GM19468 (cell line): Measurements from ENCODE around the gene TUBA3E.
"Not testable (repeated sequence)": the region's sequence is repeated elsewhere in the genome, so short reads cannot be mapped to it uniquely, and the experiment has no call there.

ENCODE experiments used
- ATAC-seq: cut with Tn5 transposase; IDR thresholded peaks from one replicate; pipeline ENCODE4 v1.9.1; 2021; ENCODE audit warnings: mild to moderate bottlenecking, moderate library complexity, moderate number of reproducible peaks; ENCODE audit not compliant: unreplicated experiment; ENCODE audit errors: extremely low read depth

The TUBA3E gene

DNA sequence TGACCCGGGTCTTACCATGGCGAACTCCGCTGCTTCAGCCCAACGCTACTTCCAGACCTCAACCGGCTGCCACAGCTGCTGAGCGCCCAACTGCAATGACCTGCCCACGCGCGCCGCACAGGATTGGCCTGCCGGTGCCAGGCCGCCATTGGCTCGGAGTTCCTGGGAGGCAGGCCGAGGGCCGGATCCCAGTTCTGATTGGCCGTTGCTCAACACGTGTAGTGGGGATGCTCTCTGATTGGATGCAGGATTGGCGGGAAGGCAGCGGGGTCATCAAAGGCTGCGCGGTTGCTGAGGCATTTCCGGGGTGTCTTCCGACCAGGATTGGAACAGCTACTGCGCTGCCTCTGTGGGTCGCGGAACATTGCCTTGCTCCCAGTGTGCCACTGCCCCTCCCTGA lies at the start of gene TUBA3E:
Gene TUBA3E, minus strand, starts transcription at position 97 of the 400 bp plus-strand sequence. Its CDS starts 79 bp downstream, at position 18.
- ATAC-seq, result no peak

- no peak for ATAC-seq
Observed at GRCh38 chr2:130246430-130246829, 48.2 kb upstream of the TUBA3E start.

- no peak for ATAC-seq
Observed at GRCh38 chr2:130245976-130246375, 47.7 kb upstream of the TUBA3E start.

- ATAC-seq, result no peak
Observed at GRCh38 chr2:130243359-130243758, 45.1 kb upstream of the TUBA3E start.

- ATAC-seq, result no peak
Observed at GRCh38 chr2:130241041-130241707, 42.9 kb upstream of the TUBA3E start.

DNA sequence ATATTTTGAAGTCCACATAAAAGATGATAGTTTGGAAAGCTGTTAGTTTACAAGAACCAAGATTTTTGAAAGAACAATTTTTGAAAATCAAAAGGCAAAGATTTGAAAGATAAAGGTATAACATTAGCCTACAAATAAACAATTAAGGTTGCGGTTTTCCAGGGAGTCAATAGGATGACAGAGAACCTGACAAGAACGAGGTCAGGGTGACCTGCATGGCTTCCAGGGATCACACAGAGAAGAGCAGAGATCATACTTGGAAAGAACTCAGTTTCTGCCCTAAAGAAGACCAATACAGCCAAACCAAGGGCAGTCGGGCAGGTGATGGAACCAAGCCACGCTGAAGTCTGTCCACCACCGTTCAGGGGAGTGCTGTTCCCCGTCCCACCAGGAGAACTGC lies 41.3 kb upstream of the TUBA3E start:
- not testable (repeated sequence) for ATAC-seq

- not testable (repeated sequence) for ATAC-seq
Observed at GRCh38 chr2:130233066-130233465, 34.8 kb upstream of the TUBA3E start.

GRCh38 chr2:130231656-130232055 lies 33.4 kb upstream of the TUBA3E start:
- ATAC-seq, result no peak

- ATAC-seq, result not testable (repeated sequence)
Observed at GRCh38 chr2:130230907-130231306, 32.7 kb upstream of the TUBA3E start.

DNA sequence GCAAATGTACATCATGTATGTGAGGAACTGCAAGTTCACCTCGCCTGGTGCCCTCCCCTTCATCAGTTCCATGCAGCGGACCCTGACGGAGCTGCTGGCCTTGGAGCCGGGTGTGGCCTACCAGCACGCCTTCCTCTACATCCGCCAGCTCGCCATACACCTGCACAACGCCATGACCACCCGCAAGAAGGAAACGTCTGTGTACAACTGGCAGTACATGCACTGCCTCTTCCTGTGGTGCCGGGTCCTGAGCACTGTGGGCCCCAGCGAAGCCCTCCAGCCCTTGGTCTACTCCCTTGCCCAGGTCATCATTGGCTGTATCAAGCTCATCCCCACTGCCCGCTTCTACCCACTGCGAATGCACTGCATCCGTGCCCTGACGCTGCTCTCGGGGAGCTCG lies 32.1 kb upstream of the TUBA3E start:
- not testable (repeated sequence) for ATAC-seq

GRCh38 chr2:130229161-130229510 lies 30.9 kb upstream of the TUBA3E start:
- ATAC-seq, result not testable (repeated sequence)

DNA sequence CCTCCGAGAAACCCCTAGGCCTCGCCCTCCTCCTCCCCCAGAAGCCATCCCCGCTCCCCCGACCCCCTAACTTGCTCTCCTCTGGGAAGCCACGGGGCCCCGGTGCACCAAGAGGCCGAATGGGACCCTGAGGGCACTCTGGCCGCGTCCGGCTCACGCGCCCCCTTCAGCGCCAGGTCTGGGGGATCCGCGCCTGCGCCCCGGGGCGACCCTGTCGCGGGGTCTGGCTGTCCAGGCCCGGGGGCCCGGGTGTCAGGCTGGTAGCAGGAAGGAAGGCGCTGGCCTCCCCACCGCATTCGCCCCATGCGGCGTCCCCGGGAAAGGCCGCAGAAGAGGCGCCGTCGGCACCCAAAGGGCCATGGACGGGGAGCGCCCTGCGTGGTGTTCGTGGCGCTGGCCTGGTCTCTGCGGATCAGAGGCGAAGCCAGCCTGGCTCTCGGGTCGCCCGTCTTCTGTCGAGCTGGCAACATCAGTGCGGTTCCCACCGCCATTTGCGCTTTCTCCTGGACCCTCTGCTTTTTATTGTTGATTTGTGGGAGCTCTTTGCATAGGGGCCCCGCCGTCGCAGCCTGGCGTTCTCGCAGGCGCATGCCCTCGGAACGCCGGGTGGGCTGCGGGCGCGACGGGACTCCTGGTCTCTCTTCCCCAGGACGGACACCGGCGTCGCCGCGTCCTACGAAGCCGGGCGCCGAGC lies 30.4 kb upstream of the TUBA3E start:
- ATAC-seq, result not testable (repeated sequence)

GRCh38 chr2:130228005-130228404 lies 29.8 kb upstream of the TUBA3E start:
- ATAC-seq, result not testable (repeated sequence)

- not testable (repeated sequence) for ATAC-seq
Observed at GRCh38 chr2:130222523-130222922, 24.3 kb upstream of the TUBA3E start.

DNA sequence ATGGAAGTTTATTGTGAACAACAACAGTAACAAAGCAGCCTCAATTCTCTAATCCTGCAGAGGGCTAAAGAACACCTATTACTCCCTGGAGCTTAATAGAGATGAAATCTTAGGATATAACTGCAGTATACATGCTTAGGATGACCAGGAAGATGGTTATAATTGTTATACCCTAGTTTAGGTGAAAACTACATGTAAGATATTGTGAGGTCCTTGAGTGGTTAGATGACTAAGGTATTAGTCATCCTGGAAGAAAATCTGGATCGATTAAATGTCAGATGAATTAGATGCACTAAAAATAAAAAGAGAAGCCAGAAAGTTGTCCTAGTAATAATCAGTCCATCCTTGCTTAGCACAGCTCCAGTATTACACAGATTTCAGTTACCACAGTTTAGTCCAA lies 22.3 kb upstream of the TUBA3E start:
- not testable (repeated sequence) for ATAC-seq

DNA sequence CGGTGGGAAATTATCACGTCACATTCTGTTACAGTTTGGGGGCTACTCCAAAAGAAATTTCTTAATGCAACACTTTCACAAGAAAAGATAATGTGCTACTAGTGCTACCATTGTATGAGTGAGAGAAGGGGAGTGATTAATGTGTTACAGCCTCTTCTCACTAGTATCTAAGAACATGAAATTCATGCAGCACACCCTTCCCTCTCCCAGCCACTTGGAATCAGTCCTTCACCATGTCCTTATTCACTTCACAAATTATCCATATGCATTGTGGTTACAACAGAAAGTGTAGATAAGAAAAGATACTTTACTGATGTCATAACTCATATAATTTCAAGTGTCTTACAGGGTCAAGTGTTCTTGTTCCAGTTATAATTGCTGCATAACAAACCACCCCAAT lies 20.9 kb upstream of the TUBA3E start:
- ATAC-seq, result not testable (repeated sequence)

GRCh38 chr2:130207051-130207450 lies 8.8 kb upstream of the TUBA3E start:
- ATAC-seq, result not testable (repeated sequence)

- not testable (repeated sequence) for ATAC-seq
Observed at GRCh38 chr2:130203150-130203549, 4.9 kb upstream of the TUBA3E start.

DNA sequence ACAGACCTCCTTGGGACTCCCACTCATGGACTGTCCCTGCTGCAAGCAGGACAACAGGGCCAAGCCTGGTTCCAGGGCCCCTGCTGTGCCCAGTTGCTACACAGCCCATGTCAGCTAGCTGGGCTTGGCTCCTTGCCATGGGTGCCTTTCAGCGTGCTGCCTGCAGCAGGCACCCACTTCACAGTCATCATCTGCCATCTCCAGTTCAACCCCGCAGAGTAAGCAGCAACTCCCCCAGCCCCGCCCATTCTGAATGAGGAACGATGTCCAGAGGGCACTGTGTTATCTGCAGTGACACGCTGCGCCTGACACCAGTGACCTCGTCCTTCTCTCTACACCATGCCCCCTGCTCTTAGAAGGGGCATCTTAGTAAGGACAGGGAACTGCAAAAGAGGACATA lies 4.3 kb upstream of the TUBA3E start:
- ATAC-seq, result not testable (repeated sequence)

DNA sequence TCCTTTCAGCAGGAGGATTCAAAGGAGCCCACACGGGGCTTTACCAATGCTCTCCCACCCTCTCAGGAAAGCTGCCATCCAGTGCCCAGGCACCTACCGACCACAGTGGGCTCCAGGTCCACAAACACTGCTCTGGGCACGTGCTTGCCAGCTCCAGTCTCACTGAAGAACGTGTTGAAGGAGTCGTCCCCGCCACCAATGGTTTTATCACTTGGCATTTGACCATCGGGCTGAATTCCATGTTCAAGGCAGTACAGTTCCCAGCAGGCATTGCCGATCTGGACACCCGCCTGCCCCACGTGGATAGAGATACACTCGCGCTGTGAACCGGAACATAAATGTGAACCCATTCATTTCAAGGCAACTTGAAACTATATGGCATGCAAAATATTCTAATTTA lies 2.2 kb downstream of the TUBA3E start:
- not testable (repeated sequence) for ATAC-seq

- not testable (repeated sequence) for ATAC-seq
Observed at GRCh38 chr2:130195089-130195635, 3.1 kb downstream of the TUBA3E start.
